ENCODE measurements around the gene CD22.
"Not testable (repeated sequence)": the region's sequence is repeated elsewhere in the genome, so short reads cannot be mapped to it uniquely, and the experiment has no call there.

The CD22 gene

GRCh38 chr19:35328851-35329285 lies at the start of gene CD22:
Gene CD22 (plus strand): TSS chr19:35329187. CDS start chr19:35332041, 2,854 bp downstream.
- no peak for DNase-seq

GRCh38 chr19:35279374-35279773 lies 49.6 kb upstream of the CD22 start:
- no peak for DNase-seq

GRCh38 chr19:35279985-35280821 lies 48.8 kb upstream of the CD22 start:
- DNase-seq = no peak

- no peak for DNase-seq
These were observed 47.7 kb upstream of the CD22 start for GRCh38 chr19:35281303-35281702.

- DNase-seq = no peak
These were observed 44.6 kb upstream of the CD22 start for GRCh38 chr19:35284153-35285094.

- DNase-seq = no peak
These were observed 43.9 kb upstream of the CD22 start for GRCh38 chr19:35285095-35285449.

GRCh38 chr19:35285465-35285864 lies 43.5 kb upstream of the CD22 start:
- not testable (repeated sequence) for DNase-seq

- not testable (repeated sequence) for DNase-seq
These were observed 42.9 kb upstream of the CD22 start for GRCh38 chr19:35286101-35286500.

- DNase-seq = no peak
These were observed 41.3 kb upstream of the CD22 start for GRCh38 chr19:35287713-35288112.

GRCh38 chr19:35288331-35288730 lies 40.7 kb upstream of the CD22 start:
- no peak for DNase-seq

- no peak for DNase-seq
These were observed 40.1 kb upstream of the CD22 start for GRCh38 chr19:35288906-35289305.

GRCh38 chr19:35290381-35291127 lies 38.4 kb upstream of the CD22 start:
- DNase-seq = no peak

GRCh38 chr19:35291259-35291658 lies 37.7 kb upstream of the CD22 start:
- DNase-seq = no peak

GRCh38 chr19:35291916-35292315 lies 37.1 kb upstream of the CD22 start, which contains the start of gene MAG:
Gene MAG (plus strand): TSS chr19:35292161. CDS start chr19:35295409, 3,248 bp downstream.
- DNase-seq = no peak

GRCh38 chr19:35292421-35293362 lies 36.3 kb upstream of the CD22 start:
- no peak for DNase-seq

- DNase-seq = no peak
These were observed 35.6 kb upstream of the CD22 start for GRCh38 chr19:35293363-35293739.

- no peak for DNase-seq
These were observed 35.2 kb upstream of the CD22 start for GRCh38 chr19:35293808-35294207.

- DNase-seq = no peak
These were observed 34.7 kb upstream of the CD22 start for GRCh38 chr19:35294328-35294727.

- DNase-seq = no peak
These were observed 33.9 kb upstream of the CD22 start for GRCh38 chr19:35294859-35295791.

- DNase-seq = peak; percentile 9 to 37
These were observed 33.1 kb upstream of the CD22 start for GRCh38 chr19:35295792-35296462.

Measured in activated CD4-positive, alpha-beta T cell treated with anti-CD3 and anti-CD28 coated beads for 4 hours (primary cell).